DOHH2 (cell line): ENCODE results near the gene PLEKHN1.

Experiments used
- CTCF ChIP-seq: fragments of 200-600 bp; sonication (generic); IDR thresholded peaks from one replicate; pipeline ENCODE4 v1.5.1; 2014; ENCODE audit warnings: antibody characterized with exemption, mild to moderate bottlenecking, low read depth, low read length; ENCODE audit not compliant: poor library complexity, severe bottlenecking
- EZH2phosphoT487 ChIP-seq: fragments of 200-600 bp; sonication (generic); IDR thresholded peaks from 2 replicates; pipeline ENCODE4 v1.6.1; 2017; ENCODE audit warnings: borderline replicate concordance, mild to moderate bottlenecking, antibody characterized with exemption, low read length, moderate library complexity, mixed read lengths

DNA sequence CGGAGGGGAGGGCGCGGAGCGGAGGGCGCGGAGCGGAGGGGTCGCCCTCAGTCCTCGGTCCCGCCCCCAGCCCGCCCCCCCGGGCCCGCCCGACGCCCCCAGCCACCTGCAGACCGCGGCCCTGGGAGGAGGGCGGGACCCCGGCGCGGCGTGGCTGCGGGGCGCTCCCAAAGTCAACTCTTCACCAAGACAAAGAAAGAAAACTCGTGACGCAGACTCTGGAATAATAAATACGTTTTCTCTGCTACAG is 32.4 kb downstream of the PLEKHN1 start:
- TF ChIP-seq CTCF (no peak), EZH2phosphoT487 (no peak)
